Midbrain (tissue), 1 donor: ENCODE results near the gene DR1.
"Not testable (repeated sequence)": the region's sequence is repeated elsewhere in the genome, so short reads cannot be mapped to it uniquely, and the experiment has no call there.

Experiments
- DNase-seq: peaks from one replicate; lab custom pipeline; 2025; lab: John Stamatoyannopoulos, UW

DR1 gene

DNA sequence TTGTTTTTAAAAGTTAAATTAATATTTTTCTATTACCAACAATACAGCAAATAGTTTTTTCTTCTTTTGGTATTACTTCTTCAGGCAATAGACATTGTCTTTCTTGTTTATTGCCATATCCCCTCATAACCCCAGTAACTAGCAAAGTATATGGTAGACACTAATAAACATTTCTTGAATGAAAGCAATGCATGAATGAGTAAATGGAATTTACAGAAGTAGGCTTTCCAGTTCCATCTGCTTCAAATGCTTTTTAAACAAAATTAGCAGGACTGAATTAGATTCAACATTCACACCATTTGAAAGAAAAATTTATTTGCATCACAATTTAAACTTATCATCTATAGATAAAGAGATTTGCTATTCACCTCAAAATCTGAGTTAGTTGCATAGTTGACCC, 5.6 kb upstream of the DR1 start:
- DNase-seq = no peak

DNA sequence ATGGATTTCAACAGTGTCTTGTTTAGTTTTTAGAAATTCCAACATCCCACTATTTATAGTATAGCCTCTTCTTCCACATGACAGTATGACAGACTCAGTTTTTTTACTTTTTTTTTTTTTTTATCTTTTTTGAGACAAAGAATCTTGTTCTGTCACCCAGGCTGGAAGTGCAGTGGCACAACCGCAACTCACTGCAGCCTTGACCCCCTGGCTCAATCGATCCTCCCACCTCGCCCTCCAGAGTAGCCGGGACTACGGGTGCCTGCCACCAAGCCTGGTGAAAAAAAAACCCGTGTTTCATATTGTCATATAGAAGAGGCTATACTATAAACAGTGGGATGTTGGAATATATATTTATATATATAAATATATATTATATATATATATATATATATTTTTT, 1.2 kb upstream of the DR1 start:
- DNase-seq = no peak

GRCh38 chr1:93344886-93345632, 648 bp upstream of the DR1 start:
- peak; percentile 65 for DNase-seq

DNA sequence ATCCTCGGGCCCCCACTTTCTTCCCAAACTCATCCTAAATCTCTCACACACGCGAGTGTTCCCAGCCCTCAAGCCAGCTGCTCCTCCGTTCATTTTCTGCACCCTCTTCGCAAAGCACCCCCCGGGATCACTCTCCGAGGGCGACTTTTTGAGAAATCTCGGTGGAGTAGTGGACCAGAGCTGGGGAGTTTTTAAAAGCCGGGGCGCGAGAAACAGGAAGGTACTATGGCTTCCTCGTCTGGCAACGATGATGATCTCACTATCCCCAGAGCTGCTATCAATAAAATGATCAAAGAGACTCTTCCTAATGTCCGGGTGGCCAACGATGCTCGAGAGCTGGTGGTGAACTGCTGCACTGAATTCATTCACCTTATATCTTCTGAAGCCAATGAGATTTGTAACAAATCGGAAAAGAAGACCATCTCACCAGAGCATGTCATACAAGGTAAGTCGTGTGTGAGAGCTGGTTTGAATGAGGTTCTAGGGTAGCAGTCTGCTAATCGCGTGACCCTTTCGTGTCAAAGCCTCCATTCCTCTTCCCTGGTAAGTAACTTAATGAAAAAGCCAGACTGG, 800 bp downstream of the DR1 start:
- peak; percentile 45 for DNase-seq

- no peak for DNase-seq
Observed at GRCh38 chr1:93347334-93347899, 1.7 kb downstream of the DR1 start.

DNA sequence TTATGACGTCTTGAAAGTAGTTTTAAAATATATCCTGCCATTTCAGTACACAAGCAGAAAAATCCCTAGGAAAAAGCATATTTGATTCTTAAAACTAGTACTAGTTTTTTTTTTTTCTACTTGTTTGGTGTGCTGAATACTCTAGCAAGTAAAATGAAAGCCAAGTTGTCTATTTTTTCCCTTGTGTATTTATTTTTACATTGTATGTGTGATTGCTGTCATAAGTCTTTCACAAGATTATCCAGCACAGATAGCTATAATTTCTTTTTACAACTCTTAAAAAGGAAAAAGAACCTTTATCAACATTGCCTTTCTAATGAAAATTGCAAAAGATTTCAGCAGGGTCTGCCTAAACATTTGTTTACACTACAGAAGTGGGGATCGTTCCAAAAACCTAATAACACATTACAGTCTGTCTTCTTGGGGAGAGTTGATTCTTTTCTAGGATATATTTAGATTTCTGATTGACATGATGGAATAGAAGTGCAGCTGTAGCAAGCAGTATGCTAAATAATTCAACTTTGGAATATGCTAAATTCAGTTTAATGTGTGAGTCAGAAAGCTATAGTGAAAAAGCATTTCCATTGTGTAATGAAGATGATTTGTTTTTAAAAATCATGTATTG, 2.5 kb downstream of the DR1 start:
- no peak for DNase-seq

DNA sequence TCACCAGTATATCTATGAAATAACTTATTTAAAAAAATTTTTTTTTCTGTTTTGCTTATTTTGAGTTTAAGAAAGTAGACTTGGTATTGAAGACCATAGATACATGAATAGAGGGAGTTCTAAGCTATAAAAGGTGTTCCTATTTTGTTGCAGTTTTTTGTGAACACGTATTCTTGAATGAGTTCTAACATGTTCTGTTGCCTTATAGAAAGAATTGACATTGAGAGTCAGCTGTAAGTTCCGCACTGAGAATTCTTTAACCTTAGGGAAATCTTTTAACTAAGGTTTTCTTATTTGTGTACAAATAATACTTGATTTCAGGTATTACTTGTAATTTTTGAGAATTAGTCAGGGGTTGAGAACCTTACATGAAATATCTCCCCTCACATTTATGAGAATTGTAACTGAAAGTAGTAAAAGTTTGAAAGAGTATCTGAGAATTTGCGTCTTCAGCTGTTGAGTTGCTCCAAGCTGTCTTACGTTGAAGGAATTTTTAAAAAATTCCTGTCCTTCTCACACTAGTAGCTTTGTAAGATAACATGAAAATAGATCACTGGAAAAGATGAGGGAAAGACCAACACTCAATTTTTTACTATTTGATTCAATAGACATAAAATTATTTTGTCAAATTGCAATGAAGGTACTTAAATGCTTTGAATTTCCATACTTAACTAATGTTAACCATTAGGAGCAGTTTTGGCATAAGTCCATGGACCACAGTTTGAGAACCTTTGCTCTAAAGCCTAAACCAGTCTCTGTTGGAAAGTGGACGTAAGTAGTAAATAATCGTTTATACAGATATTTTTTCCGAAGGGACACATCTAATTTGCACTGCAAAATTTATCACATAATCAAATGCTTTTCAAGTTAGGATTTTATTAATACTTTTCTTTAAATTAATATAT, 3.8 kb downstream of the DR1 start:
- DNase-seq = no peak

DNA sequence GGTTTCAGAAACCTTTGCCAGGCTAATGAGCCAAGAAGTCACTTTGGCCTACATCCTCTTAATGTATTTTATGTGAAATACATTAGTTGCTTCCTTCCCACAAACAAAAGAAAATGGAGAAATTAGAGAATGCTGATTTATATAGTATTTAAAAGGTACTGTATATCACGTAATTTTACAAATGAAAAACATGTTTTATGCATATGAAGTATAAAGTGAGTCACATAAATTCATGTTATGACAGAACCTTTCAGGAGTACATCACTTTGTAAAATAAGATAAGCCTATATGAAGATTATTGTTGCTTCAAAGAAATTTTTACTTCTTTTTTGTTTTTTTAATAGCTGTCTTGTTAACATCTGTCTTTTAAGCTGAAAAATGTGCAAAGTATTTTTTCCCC, 4.6 kb downstream of the DR1 start:
- no peak for DNase-seq

- DNase-seq = no peak
Observed at GRCh38 chr1:93350875-93351274, 5.2 kb downstream of the DR1 start.

GRCh38 chr1:93351346-93351745, 5.6 kb downstream of the DR1 start:
- not testable (repeated sequence) for DNase-seq

GRCh38 chr1:93352376-93352775, 6.7 kb downstream of the DR1 start:
- no peak for DNase-seq

DNA sequence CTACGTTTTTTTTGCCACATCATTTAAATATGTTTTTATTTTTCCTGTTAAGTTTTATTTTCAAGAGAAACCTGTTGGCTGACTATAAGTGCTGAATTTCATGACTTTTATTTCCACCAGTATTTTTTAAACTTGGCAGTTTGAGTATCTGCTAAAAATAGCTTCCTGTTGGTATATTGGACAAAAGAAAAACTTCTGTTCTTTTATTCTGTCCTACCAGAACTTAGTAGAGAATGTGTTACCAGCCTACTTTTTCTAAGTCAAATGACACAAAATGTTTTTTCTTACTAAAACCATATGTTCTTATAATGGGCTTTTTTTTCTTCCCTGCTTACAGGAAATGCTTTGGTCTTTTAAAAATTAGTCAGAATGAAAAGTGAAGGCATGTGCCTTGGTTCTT, 7.6 kb downstream of the DR1 start:
- DNase-seq = peak; percentile 17

DNA sequence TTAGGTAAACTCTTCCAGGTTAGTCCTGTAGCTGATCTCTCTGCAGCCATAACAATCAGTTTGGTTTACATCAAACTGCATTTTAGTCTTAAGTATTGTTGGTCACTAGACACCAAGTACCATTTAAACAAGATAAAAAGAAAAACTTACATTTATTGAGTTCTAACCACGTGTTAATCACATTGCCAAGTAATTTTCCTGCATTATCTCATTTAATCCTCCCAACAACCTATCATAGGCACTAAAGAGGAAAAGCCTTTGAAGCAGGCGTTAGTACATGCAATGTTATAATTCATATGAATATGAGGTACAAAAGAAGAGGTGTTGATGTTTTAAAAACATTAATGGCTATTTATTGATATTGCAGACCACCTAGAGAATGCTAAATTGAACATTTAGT, 9.0 kb downstream of the DR1 start:
- no peak for DNase-seq

- DNase-seq = no peak
Observed at GRCh38 chr1:93357242-93357641, 11.5 kb downstream of the DR1 start.

GRCh38 chr1:93358293-93358692, 12.6 kb downstream of the DR1 start:
- DNase-seq = no peak

DNA sequence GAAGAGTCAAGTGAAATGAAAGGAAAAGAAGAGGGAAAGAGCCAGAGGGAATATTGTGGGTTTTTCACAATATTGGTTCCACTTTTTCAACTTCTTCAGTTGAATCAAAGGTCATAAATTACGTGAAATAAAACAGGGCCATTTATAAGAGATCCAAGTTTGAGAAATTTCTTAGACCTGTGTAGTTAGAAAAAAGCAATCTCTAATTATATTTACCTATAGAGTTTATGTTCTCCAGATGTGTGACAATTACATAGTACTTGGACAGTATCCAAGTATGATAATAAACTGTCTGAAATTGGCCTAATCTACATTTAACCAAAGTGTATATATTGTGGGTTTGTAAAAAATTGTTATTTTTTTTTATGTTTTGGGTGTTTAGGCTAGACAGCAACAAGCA, 14.4 kb downstream of the DR1 start:
- DNase-seq = no peak

DNA sequence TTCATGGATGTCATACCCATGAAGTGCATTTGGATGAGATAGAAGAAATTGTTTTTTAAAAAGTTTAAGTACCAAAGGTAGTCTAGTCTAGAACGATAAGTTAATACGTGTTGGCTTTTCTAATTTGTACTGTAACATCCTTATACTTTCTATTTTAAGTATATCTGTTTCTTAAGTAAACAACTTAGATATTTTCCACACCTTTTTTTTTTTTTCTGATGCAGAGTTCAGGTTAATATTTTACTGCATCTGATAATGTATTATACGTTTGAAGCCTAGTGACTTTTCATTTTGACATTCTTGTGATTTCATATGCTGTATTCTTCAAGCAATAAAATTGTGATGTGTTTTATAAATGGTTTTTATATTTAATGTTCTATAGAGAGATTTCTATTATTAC, 16.5 kb downstream of the DR1 start:
- no peak for DNase-seq

DNA sequence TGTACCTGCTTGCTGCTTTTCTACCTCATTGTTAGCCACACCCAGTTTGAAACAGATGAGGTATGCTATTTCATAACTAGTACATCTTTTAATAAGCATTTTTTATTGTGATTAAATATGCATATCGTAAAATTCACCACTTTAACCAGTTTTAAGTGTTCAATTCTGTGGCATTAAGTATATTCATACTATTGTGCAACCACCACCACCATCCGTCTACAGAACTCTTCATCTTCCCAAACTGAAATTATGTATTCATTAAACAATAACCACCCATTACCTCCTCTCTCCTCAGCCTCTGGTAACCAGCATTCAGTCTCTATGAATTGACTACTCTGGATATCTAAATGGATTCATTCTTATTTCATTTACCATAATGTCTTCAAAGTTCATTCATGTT, 20.1 kb downstream of the DR1 start:
- DNase-seq = no peak

DNA sequence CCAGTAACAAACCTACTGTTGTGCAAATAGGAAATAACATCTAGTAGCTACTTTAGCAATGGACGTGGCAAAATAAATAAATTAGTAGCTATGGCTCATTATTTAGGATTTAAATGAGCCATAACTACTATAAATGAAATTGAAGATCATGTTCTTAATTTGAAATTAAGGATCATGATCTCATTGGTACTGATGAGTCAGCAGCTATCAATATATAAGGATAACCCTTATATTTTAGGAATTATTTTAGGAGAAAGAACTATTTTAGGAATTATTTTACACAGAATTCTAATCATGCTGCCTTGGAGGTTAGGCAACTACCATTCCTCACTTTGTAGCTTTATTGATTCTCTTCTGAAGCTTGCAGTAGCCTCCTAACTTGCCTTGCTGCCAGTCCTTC, 24.0 kb downstream of the DR1 start:
- no peak for DNase-seq

GRCh38 chr1:93374334-93375106, 28.8 kb downstream of the DR1 start:
- no peak for DNase-seq

GRCh38 chr1:93384656-93385055, 38.9 kb downstream of the DR1 start:
- DNase-seq = no peak
